NCI-H1694 treated with DMSO at 0.1 percent for 48 hours (cell line): ENCODE data around the gene EXOSC10.
"Not testable (repeated sequence)": the region's sequence is repeated elsewhere in the genome, so short reads cannot be mapped to it uniquely, and the experiment has no call there.

Source experiments
- DNase-seq: peaks from one replicate; lab custom pipeline; 2025; lab: John Stamatoyannopoulos, UW

EXOSC10 gene

DNA sequence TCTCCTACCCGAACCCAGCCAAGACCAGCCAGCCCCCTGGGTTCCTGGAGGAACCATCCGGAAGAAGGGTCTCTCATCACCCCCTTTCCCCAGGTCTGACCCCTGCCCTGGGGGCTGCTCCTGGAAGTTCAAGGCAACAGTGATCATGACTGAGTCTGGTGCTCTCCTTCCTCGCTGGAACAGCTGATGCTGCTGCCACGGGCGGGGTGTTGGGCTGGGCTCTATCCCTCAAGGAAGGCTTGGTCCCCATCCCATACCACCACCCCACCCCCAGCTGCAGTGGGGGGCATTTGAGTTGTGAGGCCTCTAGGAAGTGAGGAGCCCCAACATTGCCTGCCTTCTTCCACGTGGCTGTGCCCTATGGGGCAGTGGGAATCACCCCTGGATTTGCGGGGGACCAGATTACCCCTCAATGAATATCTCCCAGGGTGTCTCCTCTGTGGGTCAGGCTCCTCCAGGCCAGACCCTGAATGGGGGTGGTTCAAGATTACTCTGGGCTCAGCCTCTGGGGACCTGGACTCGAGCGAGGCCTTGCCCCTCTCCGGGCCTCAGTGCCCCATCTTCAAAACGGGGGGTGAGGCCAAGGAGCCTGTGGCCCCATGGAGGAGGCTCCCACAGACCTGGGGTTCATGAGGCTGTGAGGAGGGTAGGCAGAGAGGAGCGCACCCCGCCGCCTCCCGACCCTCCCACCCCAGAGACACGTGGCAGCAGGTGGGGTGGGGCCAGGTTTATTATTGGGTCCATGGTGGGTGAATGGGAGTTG lies 55.4 kb downstream of the EXOSC10 start:
- no peak for DNase-seq

DNA sequence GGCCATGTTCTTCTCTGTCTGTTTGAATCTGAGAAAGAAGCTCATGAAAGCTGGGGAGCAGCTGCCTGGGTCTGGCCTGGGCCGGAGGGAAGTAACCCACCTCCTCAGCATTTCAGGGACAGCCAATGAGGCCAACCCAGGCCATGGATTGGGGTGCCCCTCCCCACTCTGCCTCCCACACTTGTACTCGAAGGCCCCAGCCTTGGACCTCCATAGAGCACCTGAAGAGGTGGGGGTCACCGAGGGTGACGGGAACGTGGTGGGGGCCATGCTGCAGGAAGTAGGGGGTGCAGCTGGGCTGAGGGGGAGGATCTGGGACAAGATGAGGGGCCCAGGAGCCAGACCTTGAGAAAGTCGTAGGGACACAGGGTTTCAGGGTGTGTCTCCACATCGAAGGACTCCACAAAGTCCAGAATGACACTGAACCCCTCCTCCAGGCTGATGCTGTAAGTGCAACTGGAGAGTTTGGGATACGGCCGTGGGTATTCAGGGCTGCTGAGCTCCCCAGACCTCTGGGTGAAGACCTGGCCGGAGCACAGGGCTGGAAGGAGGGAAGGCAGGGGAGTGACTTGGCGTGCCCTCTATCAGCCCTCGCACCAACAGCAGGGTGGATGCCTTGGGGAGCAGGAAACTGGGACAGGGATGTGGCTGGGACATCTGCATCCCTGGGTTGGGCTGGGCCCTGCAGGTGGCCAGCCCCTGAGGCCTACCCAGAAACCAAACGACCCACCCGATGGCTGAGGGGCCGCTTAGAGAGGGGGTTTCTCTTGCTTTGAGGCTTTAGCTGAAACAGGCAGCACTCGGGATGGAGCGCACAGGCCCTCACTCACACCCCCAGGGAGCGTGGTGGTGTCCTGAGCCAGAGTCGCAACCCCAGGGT lies 56.4 kb downstream of the EXOSC10 start:
- no peak for DNase-seq

DNA sequence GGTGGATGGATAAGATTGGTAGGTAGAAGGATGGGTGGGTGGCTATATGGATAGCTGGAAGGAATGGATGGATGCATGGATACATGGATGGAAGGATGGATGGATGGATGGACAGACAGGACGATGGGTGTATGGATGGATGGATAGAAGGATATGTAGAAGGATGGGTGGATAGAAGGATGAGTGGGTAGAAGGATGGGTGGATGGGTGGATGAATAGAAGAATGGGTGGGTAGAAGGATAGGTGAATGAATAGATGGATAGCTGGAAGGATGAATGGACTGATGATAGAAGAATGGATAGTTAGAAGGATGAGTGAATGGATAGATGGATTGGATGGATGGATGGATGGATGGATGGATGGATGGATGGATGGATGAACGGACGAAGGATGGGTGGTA lies 57.6 kb downstream of the EXOSC10 start:
- DNase-seq: no peak

DNA sequence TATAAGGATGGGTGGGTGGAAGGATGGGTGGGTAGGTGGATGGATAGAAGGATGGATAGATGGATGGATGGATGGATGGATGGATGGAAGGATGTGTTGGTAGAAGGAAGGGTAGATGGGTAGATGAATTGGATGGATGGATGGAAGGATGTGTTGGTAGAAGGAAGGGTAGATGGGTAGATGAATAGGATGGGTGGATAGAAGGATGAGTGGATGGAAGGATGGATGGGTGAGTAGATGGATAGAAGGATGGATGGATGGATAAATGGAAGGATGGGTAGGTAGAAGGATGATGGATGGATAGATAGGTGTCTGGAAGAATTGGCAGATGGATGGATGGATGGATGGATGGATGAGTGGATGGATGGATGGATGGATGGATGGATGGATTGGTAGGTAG lies 58.6 kb downstream of the EXOSC10 start:
- no peak for DNase-seq

DNA sequence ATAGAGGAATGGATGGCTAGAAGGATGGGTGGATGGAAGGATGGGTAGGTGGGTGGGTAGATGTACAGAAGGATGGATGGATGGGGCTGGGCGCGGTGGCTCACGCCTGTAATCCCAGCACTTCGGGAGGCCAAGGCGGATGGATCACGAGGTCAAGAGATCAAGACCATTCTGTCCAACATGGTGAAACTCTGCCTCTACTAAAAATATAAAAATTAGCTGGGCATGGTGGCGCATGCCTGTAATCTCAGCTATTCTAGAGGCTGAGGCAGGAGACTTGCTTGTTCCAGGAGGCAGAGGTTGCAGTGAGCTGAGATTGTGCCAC lies 59.6 kb downstream of the EXOSC10 start:
- not testable (repeated sequence) for DNase-seq

DNA sequence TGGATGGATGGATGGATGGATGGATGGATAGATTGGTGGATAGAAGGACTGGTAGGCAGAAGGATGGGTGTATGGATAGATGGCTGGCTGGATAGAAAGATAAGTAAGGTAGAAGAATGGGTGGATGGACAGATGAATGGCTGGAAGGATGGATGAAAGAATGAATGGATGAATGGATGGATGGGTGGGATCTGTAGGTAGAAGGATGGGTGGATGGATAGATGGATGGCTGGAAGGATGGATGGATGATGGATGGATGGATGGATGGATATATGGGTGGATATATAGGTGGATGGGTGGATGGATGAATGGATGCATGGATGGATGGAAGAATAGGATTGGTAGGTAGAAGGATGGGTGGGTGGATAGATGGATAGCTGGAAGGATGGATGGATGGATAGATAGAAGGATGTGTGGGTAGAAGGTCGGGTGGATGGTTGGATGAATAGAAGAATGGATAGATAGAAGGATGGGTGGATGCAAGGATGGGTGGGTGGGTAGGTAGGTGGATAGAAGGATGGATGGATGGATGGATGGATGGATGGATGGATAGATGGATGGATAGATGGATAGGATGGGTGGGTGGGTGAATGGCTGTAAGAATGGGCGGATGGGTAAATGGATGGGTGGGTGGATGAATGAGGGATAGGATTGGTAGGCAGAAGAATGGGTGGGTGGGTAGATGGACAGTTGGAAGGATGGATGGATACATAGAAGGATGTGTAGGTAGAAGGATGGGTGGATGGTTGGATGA lies 60.1 kb downstream of the EXOSC10 start:
- DNase-seq: no peak

DNA sequence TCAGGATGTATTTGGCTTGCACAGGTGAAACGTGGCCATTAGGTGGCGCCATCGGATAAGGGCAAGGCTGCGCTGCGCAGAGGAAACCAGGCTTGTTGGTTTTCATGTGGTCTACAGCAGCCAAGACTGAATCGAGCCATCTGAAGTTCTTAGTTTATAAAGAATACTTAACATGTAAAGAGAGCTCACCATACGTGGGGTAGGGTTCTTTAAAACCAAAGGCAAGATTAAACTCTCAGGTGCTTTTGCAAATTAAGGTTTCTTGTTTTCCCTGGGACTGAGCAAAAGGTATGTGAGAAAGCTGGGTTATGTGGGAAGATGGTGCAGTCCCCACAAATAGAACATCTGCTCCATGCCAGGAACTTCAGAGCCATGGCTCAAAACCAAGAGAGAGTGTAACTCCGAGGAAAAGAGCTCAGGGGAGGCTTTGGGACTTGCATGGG lies 61.9 kb downstream of the EXOSC10 start:
- DNase-seq: peak; percentile 77

DNA sequence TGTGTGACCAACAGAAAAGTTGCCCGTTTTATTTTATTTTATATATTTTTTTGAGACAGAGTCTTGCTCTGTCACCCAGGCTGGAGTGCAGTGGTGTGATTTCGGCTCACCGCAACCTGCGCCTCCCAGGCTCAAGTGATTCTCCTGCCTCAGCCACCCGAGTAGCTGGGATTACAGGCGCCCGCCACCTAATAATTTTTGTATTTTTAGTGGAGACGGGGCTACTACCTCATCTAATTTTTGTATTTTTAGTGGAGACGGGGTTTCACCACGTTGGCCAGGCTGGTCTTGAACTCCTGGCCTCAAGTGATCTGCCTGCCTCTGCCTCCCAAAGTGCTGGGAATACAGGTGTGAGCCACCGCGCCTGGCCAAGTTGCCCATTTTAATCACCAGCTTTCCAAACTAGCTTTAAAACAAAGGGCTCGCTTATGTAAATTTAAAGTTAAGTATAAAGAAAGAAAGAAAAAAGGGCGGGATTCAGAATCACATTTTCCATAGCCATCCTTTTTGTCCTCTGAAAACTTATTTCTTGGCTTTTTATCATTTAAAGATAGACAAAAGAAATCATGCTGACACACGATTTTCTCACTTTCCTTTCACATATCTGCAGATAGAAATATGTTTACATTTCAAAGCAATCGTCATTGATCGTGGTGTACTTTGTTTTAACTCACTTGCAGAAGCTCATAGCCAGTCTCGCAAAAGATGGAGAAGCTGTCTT lies 62.5 kb downstream of the EXOSC10 start:
- not testable (repeated sequence) for DNase-seq

DNA sequence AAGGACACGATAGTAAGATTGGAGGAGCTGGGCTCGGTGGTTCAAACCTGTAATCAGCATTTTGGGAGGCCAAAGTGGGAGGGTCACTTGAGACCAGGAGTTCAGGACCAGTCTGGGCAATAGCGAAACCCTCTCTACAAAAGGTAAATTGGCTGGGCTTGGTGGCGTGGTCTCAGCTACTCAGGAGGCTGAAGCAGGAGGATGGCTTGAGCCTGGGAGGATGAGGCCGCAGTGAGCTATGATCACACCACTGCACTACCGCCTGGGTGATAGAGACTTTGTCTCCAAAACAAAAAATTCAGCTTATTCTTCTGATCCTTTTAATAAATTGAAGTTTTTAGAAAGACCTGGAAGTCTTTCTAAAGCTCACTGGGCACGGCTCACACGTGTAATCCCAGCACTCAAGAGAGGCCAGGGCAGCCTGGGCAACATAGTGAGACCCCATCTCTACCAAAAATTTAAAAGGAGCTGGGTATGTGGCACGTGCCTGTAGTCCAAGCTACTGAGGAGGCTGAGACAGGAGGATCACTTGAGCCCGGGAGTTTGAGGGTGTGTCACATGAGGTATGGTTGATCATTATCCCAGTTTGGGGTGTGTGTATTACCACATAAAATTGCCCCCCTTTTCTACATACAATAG lies 67.9 kb downstream of the EXOSC10 start:
- DNase-seq: no peak

DNA sequence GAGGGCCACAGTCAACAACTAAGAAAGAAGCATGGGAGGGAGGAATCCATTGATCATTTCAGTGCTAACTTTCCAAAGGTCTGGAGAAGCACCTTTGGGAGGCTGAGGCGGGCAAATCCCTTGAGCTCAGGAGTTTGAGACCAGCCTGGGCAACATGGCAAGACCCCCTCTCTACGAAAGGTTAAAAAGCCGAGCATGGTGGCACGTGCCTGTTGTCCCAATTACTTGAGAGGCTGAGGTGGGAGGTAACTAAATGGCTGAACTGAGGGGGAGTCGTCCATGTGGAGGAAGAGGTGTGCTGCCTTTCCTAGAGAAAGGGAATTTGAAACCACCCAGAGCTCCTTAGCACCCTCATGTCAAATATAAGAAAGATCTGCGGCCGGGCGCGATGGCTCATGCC lies 68.8 kb downstream of the EXOSC10 start:
- DNase-seq: no peak

DNA sequence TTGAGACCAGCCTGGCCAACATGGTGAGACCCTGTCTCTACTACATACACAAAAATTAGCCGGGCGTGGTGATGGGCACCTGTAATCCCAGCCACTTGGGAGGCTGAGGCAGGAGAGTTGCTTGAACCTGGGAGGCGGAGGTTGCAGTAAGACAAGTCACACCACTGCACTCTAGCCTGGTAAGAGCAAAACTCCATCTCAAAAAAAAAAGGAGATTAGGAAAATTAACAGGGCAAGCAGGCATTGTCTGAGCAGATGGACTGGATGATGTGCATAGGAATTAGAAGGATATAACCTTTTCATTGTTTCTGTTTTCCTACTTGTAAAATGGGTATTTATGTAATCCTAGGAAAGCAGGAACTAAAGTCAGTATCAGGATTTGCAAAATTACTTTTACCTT lies 71.7 kb downstream of the EXOSC10 start:
- DNase-seq: no peak

DNA sequence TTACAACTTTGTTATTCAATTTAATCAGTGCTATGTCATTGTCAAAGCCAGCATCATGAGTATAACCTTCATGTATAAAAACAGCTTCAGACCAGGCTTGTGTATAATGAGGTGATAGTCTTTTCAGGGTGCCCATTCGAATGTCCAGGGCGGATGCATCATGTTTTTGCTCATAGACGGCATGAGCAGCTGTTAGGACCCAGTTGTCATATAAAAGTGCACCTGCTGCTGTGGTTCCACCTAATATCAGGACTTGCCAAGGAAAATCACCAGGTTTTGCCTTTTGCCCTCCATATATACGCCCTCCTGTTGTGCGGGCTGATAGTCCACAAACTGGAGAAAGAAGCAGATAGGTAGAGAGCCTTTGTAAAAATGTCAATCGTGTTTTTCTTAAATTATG lies 72.4 kb downstream of the EXOSC10 start:
- no peak for DNase-seq

DNA sequence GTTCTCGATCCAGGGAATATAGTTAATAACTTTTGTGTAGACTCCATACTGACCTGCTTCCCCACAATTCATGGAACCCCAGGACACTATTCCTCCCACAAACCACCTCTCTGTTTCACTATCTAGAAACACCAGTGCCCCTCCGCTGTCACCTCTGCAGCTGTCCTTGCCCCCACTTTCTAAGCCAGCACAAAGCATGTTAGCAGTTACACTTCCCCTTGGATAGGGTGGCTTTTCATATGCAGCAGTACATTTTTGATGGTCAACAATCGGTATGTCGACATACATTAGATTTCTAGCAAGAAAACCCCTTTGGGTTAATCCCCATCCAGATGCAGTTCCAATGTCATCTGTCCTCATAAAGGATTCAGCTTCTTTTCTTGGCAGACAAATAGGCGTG lies 72.8 kb downstream of the EXOSC10 start:
- no peak for DNase-seq

DNA sequence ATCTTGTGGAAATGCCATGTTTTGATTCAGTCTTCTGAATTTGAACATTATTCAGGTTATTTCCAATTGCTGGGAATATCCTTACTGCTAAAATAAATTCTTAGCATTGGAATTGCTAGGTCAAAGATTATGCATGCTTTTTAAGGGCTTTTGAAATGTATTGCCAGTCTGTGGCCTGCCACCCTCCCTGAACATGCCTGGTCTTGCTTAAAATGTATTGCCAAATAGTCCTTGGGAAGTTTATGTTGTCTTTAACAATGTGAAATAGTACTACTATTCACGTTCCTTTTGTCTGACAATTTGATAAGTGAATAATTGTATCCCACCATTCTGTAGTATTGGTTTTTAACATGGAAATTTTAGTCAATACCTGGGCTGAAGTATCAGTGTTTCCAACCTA lies 73.6 kb downstream of the EXOSC10 start:
- DNase-seq: no peak

DNA sequence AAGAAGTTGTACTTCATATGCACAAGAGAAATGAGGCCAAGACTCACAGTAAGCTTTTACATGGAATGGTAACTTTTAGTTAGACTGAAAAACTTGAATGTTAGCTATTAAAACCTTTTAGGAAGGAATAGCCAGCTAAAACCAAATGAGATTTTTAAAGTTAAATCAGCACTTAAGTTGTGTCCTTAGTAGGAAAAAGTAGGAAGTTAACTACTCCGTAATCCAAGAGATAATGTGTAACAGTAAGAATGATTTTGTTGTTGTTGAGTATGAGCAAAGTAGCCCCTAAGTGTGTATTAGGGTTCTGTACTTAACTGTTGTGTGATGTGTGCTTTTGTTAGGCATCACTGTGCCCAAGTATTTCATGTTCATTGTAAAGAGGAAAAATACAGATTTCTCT lies 74.1 kb downstream of the EXOSC10 start:
- no peak for DNase-seq

DNA sequence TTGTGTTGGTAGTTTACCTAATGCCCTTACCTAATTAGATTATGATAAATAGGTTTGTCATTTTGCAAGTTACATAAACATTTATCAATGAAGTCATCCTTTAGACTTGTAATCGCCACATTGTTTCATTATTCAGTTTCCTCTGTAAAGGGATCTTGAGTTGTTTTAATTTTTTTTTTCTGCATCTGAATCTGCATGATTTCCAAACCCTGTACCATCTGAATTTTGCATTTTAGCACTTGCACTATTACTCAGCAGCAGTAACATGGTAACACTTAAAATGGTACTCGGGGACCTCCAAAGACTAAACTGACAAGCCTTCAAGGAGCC lies 74.8 kb downstream of the EXOSC10 start:
- no peak for DNase-seq

DNA sequence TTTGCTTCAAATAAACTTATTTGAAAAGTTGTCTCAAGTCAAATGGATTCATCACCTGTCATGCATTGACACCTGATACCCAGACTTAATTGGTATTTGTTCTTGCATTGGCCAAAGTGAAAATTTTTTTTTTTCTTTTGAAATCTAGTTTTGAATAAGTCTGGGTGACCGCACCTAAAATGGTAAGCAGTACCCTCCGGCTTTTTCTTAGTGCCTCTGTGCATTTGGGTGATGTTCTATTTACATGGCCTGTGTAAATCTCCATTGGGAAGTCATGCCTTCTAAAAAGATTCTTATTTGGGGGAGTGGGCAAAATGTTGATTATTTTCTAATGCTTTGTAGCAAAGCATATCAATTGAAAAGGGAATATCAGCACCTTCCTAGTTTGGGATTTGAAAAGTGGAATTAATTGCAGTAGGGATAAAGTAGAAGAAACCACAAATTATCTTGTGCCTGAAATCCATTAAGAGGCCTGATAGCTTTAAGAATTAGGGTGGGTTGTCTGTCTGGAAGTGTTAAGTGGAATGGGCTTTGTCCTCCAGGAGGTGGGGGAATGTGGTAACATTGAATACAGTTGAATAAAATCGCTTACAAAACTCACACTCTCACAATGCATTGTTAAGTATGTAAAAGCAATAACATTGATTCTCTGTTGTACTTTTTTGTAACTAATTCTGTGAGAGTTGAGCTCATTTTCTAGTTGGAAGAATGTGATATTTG lies 75.4 kb downstream of the EXOSC10 start:
- DNase-seq: no peak

DNA sequence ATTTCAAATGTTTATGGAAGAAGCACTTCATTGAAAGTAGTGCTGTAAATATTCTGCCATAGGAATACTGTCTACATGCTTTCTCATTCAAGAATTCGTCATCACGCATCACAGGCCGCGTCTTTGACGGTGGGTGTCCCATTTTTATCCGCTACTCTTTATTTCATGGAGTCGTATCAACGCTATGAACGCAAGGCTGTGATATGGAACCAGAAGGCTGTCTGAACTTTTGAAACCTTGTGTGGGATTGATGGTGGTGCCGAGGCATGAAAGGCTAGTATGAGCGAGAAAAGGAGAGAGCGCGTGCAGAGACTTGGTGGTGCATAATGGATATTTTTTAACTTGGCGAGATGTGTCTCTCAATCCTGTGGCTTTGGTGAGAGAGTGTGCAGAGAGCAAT lies 76.5 kb downstream of the EXOSC10 start:
- no peak for DNase-seq

DNA sequence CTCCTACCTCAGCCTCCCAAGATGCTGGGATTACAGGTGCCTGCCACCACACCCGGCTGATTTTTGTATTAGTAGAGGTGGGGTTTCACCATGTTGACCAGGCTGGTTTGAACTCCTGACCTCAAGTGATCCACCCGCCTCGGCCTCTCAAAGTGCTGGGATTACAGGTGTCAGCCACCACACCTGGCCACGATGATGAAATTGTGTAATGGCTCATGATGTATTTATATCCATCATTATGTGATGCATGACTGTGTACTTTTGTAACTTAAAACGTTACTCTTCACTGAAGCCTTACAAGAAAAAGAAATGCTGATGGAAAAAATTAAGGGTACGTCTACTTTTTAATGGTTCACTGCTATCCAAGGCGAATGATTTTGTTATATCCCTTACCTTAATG lies 79.7 kb downstream of the EXOSC10 start:
- no peak for DNase-seq

DNA sequence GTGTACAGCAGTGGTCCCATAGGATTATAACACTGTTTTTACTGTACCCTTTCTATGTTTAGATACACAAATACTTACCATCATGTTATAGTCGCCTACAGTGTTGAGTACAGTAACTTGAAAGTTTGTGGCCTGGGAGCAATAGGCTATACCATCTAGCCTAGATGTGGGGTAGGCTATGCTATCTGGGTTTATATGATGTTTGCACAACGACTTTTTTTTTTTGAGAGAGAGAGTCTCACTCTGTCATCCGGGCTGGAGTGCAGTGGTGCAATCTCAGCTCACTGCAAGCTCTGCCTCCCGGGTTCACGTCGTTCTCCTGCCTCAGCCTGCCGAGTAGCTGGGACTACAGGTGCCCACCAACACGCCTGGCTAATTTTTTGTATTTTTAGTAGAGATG lies 80.3 kb downstream of the EXOSC10 start:
- DNase-seq: not testable (repeated sequence)
